Measurements from ENCODE around the gene BCL2L14. TPM values are rescaled to one million over a fixed set of nuclear protein-coding genes. Genes with fewer than 3 reads are reported as not detected.
A peak's percentile ranks its signal among the peaks of the same experiment; 100 is the strongest.
"Not testable (repeated sequence)": the region's sequence is repeated elsewhere in the genome, so short reads cannot be mapped to it uniquely, and the experiment has no call there.

Gene BCL2L14
- total RNA-seq, 2 experiments from 2014 or later = 3.1 to 3.8 TPM

DNA sequence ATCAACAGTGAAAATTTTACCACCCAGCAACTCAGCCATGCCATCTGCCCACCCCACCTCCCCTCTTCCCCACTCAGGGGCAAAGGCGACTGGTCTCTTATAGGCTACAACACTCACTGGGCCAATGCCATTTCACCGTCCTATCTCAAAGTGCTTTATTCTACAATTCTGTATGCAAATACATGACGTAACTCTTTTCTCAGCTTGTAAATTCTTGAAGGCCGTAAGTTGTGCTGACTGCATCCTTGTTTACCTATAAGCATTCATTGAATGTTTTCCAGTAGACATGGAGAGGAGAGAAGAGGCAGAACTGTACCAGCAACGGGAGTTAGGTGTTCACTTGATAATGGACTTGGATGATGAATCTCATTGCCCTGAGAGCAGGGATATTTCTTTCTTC lies 15.6 kb downstream of the BCL2L14 start:
- Mint-ChIP-seq H3K9me3 (no peaks in the 10 kb centered on the region), H3K27ac (no peak overlapping the region), H3K4me3 (no peak overlapping the region), H3K4me1 (peaks cover 2% of the 10 kb centered on the region), H3K27me3 (peaks cover 11% of the 10 kb centered on the region), H3K36me3 (no peaks in the 10 kb centered on the region)
- no peak for DNase-seq

DNA sequence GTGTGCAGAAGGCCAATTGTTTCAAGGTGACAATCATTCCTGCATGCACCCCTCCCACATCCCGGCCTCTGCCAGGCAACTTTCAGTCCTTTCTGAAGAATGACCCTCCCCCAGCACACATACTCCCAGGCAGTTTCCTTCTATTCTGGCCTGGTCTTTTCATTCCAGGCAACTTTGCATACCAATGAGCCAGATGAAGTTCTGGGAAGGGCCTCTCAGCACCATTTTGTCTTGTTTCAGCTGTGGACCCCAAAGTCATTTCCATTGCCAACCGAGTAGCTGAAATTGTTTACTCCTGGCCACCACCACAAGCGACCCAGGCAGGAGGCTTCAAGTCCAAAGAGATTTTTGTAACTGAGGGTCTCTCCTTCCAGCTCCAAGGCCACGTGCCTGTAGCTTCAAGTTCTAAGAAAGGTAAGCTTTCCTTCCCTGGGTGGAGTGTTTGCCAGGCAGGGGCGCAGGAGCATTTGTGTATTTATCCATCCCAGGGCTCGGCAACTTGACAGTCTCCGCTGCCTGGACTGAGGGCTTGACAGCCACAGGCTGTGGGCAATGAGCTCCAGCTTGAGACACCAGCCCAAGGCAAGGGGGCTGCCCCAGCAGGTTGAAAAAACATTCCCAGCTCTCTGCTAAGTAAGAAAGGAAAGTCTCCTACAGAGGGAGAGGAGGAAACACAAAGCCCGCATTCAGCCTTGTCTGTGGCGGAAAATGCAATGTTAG lies 16.4 kb downstream of the BCL2L14 start:
- Mint-ChIP-seq H3K9me3 (no peaks in the 10 kb centered on the region), H3K36me3 (no peaks in the 10 kb centered on the region), H3K4me3 (no peak overlapping the region), H3K27me3 (peaks cover 11% of the 10 kb centered on the region), H3K4me1 (no peaks in the 10 kb centered on the region), H3K27ac (no peak overlapping the region)
- DNase-seq = no peak

- no peak for DNase-seq
- H3K4me3 Mint-ChIP-seq = no peak overlapping the region
- no peaks in the 10 kb centered on the region for H3K9me3 Mint-ChIP-seq
- no peak overlapping the region for H3K27ac Mint-ChIP-seq
- H3K4me1 Mint-ChIP-seq = no peaks in the 10 kb centered on the region
- no peaks in the 10 kb centered on the region for H3K36me3 Mint-ChIP-seq
- peaks cover 11% of the 10 kb centered on the region for H3K27me3 Mint-ChIP-seq
Observed at GRCh38 chr12:12087693-12088034, 16.9 kb downstream of the BCL2L14 start.

GRCh38 chr12:12088147-12088546 lies 17.4 kb downstream of the BCL2L14 start:
- H3K9me3 Mint-ChIP-seq = no peaks in the 10 kb centered on the region
- H3K27ac Mint-ChIP-seq = no peak overlapping the region
- H3K36me3 Mint-ChIP-seq = no peaks in the 10 kb centered on the region
- peaks cover 11% of the 10 kb centered on the region for H3K27me3 Mint-ChIP-seq
- H3K4me1 Mint-ChIP-seq = no peaks in the 10 kb centered on the region
- DNase-seq = no peak
- H3K4me3 Mint-ChIP-seq = no peak overlapping the region

DNA sequence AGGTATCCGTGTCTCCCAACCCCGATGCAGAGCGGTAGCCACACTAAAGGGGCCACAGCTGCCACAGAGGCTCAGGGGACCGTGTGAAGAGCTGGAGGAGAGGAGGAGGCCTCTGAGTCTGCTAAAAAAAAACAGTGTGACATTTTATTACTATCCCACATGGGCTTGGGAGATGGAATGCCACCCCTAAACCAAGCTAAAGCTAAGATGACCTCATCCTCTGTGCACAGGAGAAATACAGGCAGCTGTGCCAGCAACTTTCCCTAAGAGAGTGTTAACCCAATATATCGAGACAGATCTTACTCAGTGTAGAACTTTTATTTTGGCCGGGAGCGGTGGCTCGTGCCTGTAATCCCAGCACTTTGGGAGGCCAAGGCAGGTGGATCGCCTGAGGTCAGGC lies 18.0 kb downstream of the BCL2L14 start:
- no peak overlapping the region for H3K4me3 Mint-ChIP-seq
- no peaks in the 10 kb centered on the region for H3K36me3 Mint-ChIP-seq
- no peaks in the 10 kb centered on the region for H3K9me3 Mint-ChIP-seq
- no peak overlapping the region for H3K27ac Mint-ChIP-seq
- no peaks in the 10 kb centered on the region for H3K4me1 Mint-ChIP-seq
- no peak for DNase-seq
- H3K27me3 Mint-ChIP-seq = peaks cover 11% of the 10 kb centered on the region

- no peaks in the 10 kb centered on the region for H3K4me1 Mint-ChIP-seq
- no peak overlapping the region for H3K27ac Mint-ChIP-seq
- no peak overlapping the region for H3K4me3 Mint-ChIP-seq
- H3K36me3 Mint-ChIP-seq = no peaks in the 10 kb centered on the region
- H3K27me3 Mint-ChIP-seq = peaks cover 11% of the 10 kb centered on the region
- no peak for DNase-seq
- no peaks in the 10 kb centered on the region for H3K9me3 Mint-ChIP-seq
Observed at GRCh38 chr12:12091071-12091470, 20.3 kb downstream of the BCL2L14 start.

GRCh38 chr12:12091977-12092663 lies 21.4 kb downstream of the BCL2L14 start:
- Mint-ChIP-seq H3K27ac (no peak overlapping the region), H3K27me3 (peaks cover 11% of the 10 kb centered on the region), H3K4me3 (no peak overlapping the region), H3K36me3 (no peaks in the 10 kb centered on the region), H3K9me3 (no peaks in the 10 kb centered on the region), H3K4me1 (no peaks in the 10 kb centered on the region)
- DNase-seq = no peak

DNA sequence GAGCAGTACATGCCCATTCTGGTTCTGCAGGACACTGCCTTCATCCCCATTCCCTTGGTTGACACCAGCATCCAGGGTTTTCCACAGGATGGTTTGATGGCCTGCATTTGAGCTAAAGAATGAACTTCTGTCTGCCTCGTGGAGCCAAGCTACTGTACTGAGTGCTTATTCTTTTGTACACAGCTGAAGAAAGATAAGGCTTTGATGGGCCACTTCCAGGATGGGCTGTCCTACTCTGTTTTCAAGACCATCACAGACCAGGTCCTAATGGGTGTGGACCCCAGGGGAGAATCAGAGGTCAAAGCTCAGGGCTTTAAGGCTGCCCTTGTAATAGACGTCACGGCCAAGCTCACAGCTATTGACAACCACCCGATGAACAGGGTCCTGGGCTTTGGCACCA lies 23.7 kb downstream of the BCL2L14 start:
- H3K36me3 Mint-ChIP-seq = no peaks in the 10 kb centered on the region

DNA sequence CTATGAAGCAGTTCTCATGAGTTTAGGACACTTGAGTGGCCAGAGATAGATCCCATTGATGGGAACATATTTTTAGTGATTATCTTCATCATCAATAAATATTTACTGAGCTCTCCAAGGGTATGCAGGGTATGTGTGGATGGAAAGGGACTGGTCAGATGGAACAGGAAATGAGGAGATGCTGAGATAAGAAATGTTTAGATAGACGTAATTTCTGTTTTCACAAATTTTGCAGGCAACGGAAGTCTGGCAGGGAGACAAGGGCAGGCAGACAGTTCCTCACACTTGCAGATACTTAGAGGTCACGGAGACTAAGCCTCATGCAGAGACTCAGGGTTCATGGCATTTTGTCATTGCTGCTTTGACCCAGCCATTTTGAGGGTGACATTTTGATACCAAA lies 24.3 kb downstream of the BCL2L14 start:
- peaks cover 8% of the 10 kb centered on the region for H3K27me3 Mint-ChIP-seq
- H3K9me3 Mint-ChIP-seq = no peaks in the 10 kb centered on the region
- no peak overlapping the region for H3K27ac Mint-ChIP-seq
- H3K4me1 Mint-ChIP-seq = no peaks in the 10 kb centered on the region
- H3K36me3 Mint-ChIP-seq = no peaks in the 10 kb centered on the region
- no peak for DNase-seq
- no peak overlapping the region for H3K4me3 Mint-ChIP-seq

More for the DNA sequence above, 23.7 kb downstream of the BCL2L14 start:
- H3K27ac Mint-ChIP-seq = no peak overlapping the region
- H3K4me3 Mint-ChIP-seq = no peak overlapping the region
- DNase-seq = no peak
- no peaks in the 10 kb centered on the region for H3K9me3 Mint-ChIP-seq
- H3K4me1 Mint-ChIP-seq = no peaks in the 10 kb centered on the region
- H3K27me3 Mint-ChIP-seq = peaks cover 11% of the 10 kb centered on the region

DNA sequence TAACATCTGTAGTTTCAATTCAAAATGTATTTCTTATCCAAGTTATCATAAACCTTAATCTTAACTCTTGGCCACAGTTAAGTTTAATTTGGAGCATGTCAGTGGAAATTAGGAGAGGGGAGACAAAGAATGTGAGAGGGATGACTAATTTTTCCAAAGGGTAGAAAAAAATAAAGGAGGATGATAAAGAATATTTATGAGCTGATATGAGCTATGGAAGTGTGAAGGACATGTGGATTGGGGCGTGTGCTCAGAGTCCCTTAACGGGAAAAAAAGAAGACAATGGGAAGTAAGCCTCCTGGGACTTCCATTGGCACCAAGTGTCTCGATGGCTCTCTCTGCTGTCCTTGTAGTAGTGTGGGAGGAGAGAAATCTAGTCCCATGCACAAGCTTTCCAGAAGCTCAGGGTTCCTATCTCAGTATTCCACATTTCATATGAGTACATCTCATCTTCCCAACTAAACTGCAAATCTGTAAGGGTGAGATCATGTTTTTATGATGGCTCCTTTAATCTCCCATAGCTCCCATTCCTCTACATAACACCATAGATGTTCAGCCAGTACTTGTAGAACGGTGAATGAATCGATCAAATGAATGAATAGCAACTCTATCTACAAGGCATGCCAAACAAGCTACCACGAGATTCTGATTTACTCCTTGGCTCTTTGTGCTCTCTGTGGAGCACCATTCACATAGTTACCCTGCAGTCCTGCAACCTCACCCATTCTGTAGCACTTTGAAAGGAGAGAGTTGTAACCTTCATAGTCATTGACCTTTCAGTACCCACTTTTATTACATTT lies 27.4 kb downstream of the BCL2L14 start:
- H3K27ac Mint-ChIP-seq = no peak overlapping the region
- peaks cover 1% of the 10 kb centered on the region for H3K36me3 Mint-ChIP-seq
- DNase-seq = no peak
- H3K4me3 Mint-ChIP-seq = no peak overlapping the region
- no peaks in the 10 kb centered on the region for H3K9me3 Mint-ChIP-seq
- H3K27me3 Mint-ChIP-seq = no peaks in the 10 kb centered on the region
- no peaks in the 10 kb centered on the region for H3K4me1 Mint-ChIP-seq

- no peaks in the 10 kb centered on the region for H3K27me3 Mint-ChIP-seq
- DNase-seq = no peak
- H3K9me3 Mint-ChIP-seq = peaks cover 3% of the 10 kb centered on the region
- H3K4me1 Mint-ChIP-seq = no peaks in the 10 kb centered on the region
- H3K27ac Mint-ChIP-seq = no peak overlapping the region
- peaks cover 5% of the 10 kb centered on the region for H3K36me3 Mint-ChIP-seq
- no peak overlapping the region for H3K4me3 Mint-ChIP-seq
Observed at GRCh38 chr12:12098691-12099015, 27.9 kb downstream of the BCL2L14 start.

- DNase-seq = no peak
- no peaks in the 10 kb centered on the region for H3K27me3 Mint-ChIP-seq
- peaks cover 5% of the 10 kb centered on the region for H3K36me3 Mint-ChIP-seq
- no peak overlapping the region for H3K4me3 Mint-ChIP-seq
- peaks cover 3% of the 10 kb centered on the region for H3K9me3 Mint-ChIP-seq
- no peaks in the 10 kb centered on the region for H3K4me1 Mint-ChIP-seq
- H3K27ac Mint-ChIP-seq = no peak overlapping the region
Observed at GRCh38 chr12:12099102-12099501, 28.4 kb downstream of the BCL2L14 start.

DNA sequence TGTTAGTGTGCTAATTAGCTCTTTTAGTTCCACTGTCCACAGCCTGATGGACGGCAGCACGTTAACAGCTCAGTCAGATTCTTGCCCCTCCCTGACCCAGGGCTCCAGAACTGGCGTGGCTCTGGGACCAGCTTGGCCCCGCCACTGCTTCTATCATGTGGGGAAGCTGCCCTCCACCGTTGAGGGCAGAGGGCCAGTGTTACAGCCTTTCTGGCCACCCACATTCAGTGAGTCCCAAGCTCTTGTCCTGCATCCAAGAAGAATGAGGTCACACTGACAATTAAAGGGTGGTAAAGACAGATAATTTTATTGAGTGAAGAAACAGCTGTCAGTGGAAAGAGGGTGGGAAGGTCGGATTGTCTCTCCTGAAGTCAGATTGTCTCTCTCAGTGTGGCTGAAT lies 36.9 kb downstream of the BCL2L14 start:
- no peaks in the 10 kb centered on the region for H3K27me3 Mint-ChIP-seq
- H3K27ac Mint-ChIP-seq = no peak overlapping the region
- H3K4me3 Mint-ChIP-seq = no peak overlapping the region
- no peak for DNase-seq
- H3K4me1 Mint-ChIP-seq = no peaks in the 10 kb centered on the region
- peaks cover 31% of the 10 kb centered on the region for H3K9me3 Mint-ChIP-seq
- peaks cover 12% of the 10 kb centered on the region for H3K36me3 Mint-ChIP-seq

GRCh38 chr12:12108441-12109058 lies 37.8 kb downstream of the BCL2L14 start:
- Mint-ChIP-seq H3K4me3 (no peak overlapping the region), H3K4me1 (no peaks in the 10 kb centered on the region), H3K27me3 (no peaks in the 10 kb centered on the region), H3K9me3 (peaks cover 28% of the 10 kb centered on the region), H3K36me3 (peaks cover 11% of the 10 kb centered on the region), H3K27ac (no peak overlapping the region)
- no peak for DNase-seq

DNA sequence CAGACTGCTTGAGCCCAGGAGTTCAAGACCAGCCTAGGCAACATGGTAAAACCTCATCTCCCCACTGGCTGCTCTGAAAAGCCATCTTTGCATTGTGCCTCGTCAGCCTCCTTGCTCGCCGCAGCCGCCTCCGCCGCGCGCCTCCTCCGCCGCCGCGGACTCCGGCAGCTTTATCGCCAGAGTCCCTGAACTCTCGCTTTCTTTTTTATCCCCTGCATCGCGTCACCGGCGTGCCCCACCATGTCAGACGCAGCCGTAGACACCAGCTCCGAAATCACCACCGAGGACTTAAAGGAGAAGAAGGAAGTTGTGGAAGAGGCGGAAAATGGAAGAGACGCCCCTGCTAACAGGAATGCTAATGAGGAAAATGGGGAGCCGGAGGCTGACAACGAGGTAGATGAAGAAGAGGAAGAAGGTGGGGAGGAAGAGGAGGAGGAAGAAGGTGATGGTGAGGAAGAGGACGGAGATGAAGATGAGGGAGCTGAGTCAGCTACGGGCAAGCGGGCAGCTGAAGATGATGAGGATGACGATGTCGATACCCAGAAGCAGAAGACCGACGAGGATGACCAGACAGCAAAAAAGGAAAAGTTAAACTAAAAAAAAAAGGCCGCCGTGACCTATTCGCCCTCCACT lies 40.3 kb downstream of the BCL2L14 start:
- not testable (repeated sequence) for H3K36me3 Mint-ChIP-seq, H3K4me3 Mint-ChIP-seq, H3K27ac Mint-ChIP-seq, H3K27me3 Mint-ChIP-seq, H3K4me1 Mint-ChIP-seq
- peaks cover 24% of the 10 kb centered on the region for H3K9me3 Mint-ChIP-seq
- peak; percentile 50 for DNase-seq

Data from activated naive CD8-positive, alpha-beta T cell treated with anti-CD3 and anti-CD28 coated beads for 36 hours (primary cell).